KMS-11 (cell line): Measurements from ENCODE around the gene NKX2-1.

Experiments
- H2AFZ ChIP-seq: fragments of 200-600 bp; sonication (generic); 2 replicates; pipeline ENCODE4 v1.6.1; 2016; ENCODE audit warnings: antibody characterized with exemption, mixed run types, low read depth
- H3K27ac ChIP-seq: fragments of 200-600 bp; sonication (generic); 2 replicates; pipeline ENCODE4 v1.6.1; 2016; ENCODE audit warnings: mild to moderate bottlenecking, mixed run types
- H3K27me3 ChIP-seq: fragments of 200-600 bp; sonication (generic); 2 replicates; pipeline ENCODE4 v1.6.1; 2017; ENCODE audit warnings: mild to moderate bottlenecking, low read depth, mixed run types, moderate library complexity; ENCODE audit not compliant: insufficient read depth
- H3K36me3 ChIP-seq: fragments of 200-600 bp; sonication (generic); 2 replicates; pipeline ENCODE4 v1.6.1; 2017; ENCODE audit warnings: mild to moderate bottlenecking, mixed run types; ENCODE audit not compliant: insufficient read depth
- H3K4me1 ChIP-seq: fragments of 200-600 bp; sonication (generic); 2 replicates; pipeline ENCODE4 v1.6.1; 2016; ENCODE audit warnings: mild to moderate bottlenecking, low read depth, mixed run types; ENCODE audit not compliant: poor library complexity, severe bottlenecking
- H3K4me2 ChIP-seq: fragments of 200-600 bp; sonication (generic); 2 replicates; pipeline ENCODE4 v1.7.0; 2016; ENCODE audit warnings: mild to moderate bottlenecking, mixed run types
- H3K4me3 ChIP-seq: fragments of 200-600 bp; sonication (generic); IDR thresholded peaks from 2 replicates; pipeline ENCODE4 v1.6.1; 2017; ENCODE audit warnings: low read depth, low read length, mixed read lengths; ENCODE audit not compliant: insufficient read depth
- H3K79me2 ChIP-seq: fragments of 200-600 bp; sonication (generic); 2 replicates; pipeline ENCODE4 v1.6.1; 2016; ENCODE audit warnings: low read depth, mixed run types; ENCODE audit not compliant: insufficient read depth
- H3K9ac ChIP-seq: fragments of 200-600 bp; sonication (generic); 2 replicates; pipeline ENCODE4 v1.6.1; 2016; ENCODE audit warnings: mild to moderate bottlenecking, mixed run types
- H4K20me1 ChIP-seq: fragments of 200-600 bp; sonication (generic); 2 replicates; pipeline ENCODE4 v1.6.1; 2016; ENCODE audit warnings: mild to moderate bottlenecking, mixed run types; ENCODE audit not compliant: insufficient read depth
- CTCF ChIP-seq: fragments of 200-600 bp; sonication (generic); conservative IDR thresholded peaks from 2 replicates; pipeline ENCODE4 v1.6.1; 2017; ENCODE audit warnings: low read depth, mild to moderate bottlenecking, antibody characterized with exemption, low read length, moderate library complexity, mixed read lengths

Gene NKX2-1

GRCh38 chr14:36519431-36520321, at the start of gene NKX2-1:
NKX2-1 (minus strand) TSS chr14:36520232; CDS start chr14:36520129, 103 bp downstream.
- Histone ChIP-seq H3K4me3 (no peak within 1 kb of the TSS), H3K27me3 (no peaks in the 10 kb centered on the region)

GRCh38 chr14:36556811-36557433, 36.9 kb upstream of the NKX2-1 start:
- TF ChIP-seq CTCF: peak; percentile 70
- Histone ChIP-seq H3K9ac (no peak overlapping the region), H4K20me1 (no peaks in the 10 kb centered on the region), H2AFZ (no peak overlapping the region), H3K4me2 (no peak overlapping the region), H3K36me3 (no peaks in the 10 kb centered on the region), H3K4me1 (no peaks in the 10 kb centered on the region), H3K27ac (no peak overlapping the region), H3K79me2 (no peaks in the 10 kb centered on the region), H3K27me3 (no peaks in the 10 kb centered on the region), H3K4me3 (no peak overlapping the region)

More at GRCh38 chr14:36519431-36520321, at the start of gene NKX2-1:
- Histone ChIP-seq H3K27ac (peak within 1 kb of the TSS; percentile 60), H2AFZ (peak within 1 kb of the TSS; percentile 44; the same call in 1 of the 2 replicates), H3K36me3 (no peaks in the 10 kb centered on the region), H3K9ac (peak within 1 kb of the TSS; percentile 65), H4K20me1 (no peaks in the 10 kb centered on the region), H3K4me1 (no peaks in the 10 kb centered on the region), H3K4me2 (no peak within 1 kb of the TSS; the same call in 1 of the 2 replicates), H3K79me2 (no peaks in the 10 kb centered on the region)
- TF ChIP-seq CTCF: no peak

GRCh38 chr14:36555998-36556743, 36.1 kb upstream of the NKX2-1 start:
- no peak overlapping the region for H3K4me3 ChIP-seq
- no peak for TF ChIP-seq CTCF
- no peaks in the 10 kb centered on the region for H3K79me2 ChIP-seq
- H3K9ac ChIP-seq: no peak overlapping the region
- no peak overlapping the region for H2AFZ ChIP-seq
- H3K4me1 ChIP-seq: no peaks in the 10 kb centered on the region
- no peaks in the 10 kb centered on the region for H4K20me1 ChIP-seq
- H3K27ac ChIP-seq: no peak overlapping the region
- H3K36me3 ChIP-seq: no peaks in the 10 kb centered on the region
- no peaks in the 10 kb centered on the region for H3K27me3 ChIP-seq
- H3K4me2 ChIP-seq: no peak overlapping the region

DNA sequence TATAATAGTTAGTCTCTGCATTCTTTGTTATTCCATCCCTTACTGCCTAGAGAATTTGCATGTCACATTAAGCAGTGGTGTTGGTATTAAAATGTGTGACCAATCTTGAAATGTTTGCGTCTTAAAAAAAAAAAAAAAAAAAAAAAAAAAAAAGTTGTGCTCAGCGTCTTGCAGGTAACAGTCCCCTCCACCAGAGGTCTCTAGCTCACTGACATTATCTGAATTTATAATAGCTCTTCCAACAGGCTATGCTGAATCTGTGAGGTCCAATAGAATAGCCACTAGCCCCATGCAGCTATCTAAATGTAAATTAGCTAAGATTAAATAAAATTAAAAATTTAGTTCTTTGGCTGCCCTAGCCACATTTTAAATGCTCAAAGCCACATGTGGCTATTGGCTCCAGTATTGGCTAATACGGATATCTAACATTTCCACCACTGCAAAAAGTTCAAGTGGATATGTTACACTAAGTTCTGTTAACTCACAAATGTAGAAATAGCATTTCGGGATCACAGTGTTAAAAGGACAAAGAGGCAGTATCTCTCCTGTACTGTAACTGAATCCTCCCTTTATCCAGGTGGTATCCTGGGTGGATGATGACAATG, 33.7 kb upstream of the NKX2-1 start:
- Histone ChIP-seq H3K4me3 (no peak overlapping the region), H3K4me1 (no peaks in the 10 kb centered on the region), H3K27ac (no peak overlapping the region), H3K79me2 (no peaks in the 10 kb centered on the region), H3K9ac (no peak overlapping the region), H3K4me2 (no peak overlapping the region), H2AFZ (no peak overlapping the region), H4K20me1 (no peaks in the 10 kb centered on the region), H3K27me3 (no peaks in the 10 kb centered on the region), H3K36me3 (no peaks in the 10 kb centered on the region)
- peak; percentile 65 for TF ChIP-seq CTCF
